Duodenal mucosa (tissue), 2 donors: ENCODE results near the gene ANKRD33B.

ENCODE experiments used
- H3K27ac ChIP-seq: one replicate; pipeline ENCODE4 v1.7.0; 2013; ENCODE audit warnings: low read depth, low read length
- H3K27me3 ChIP-seq, 2 donors: one replicate each; pipeline ENCODE4 v1.7.0; 2013; ENCODE audit warnings: low read length in 2 of 2, control low read depth in 1 of 2; ENCODE audit not compliant: insufficient read depth in 2 of 2, control insufficient read depth in 1 of 2
- H3K36me3 ChIP-seq, 2 donors: one replicate each; pipeline ENCODE4 v1.7.0; 2013; ENCODE audit warnings: low read length in 2 of 2, control low read depth in 1 of 2; ENCODE audit not compliant: insufficient read depth in 2 of 2, control insufficient read depth in 1 of 2
- H3K4me1 ChIP-seq, 2 donors: one replicate each; pipeline ENCODE4 v1.7.0; 2013; ENCODE audit warnings: low read length in 2 of 2, control low read depth in 1 of 2; ENCODE audit not compliant: insufficient read depth in 2 of 2, control insufficient read depth in 1 of 2
- H3K4me3 ChIP-seq, 2 donors: one replicate each; pipeline ENCODE4 v1.7.0; 2013; ENCODE audit warnings: low read length in 2 of 2, low read depth in 1 of 2
- H3K9ac ChIP-seq, 2 donors: one replicate each; pipeline ENCODE4 v1.7.0; 2013; ENCODE audit warnings: low read length in 2 of 2, low read depth in 1 of 2
- H3K9me3 ChIP-seq, 2 donors: one replicate each; pipeline ENCODE4 v1.7.0; 2013; ENCODE audit warnings: low read length in 2 of 2, control low read depth in 1 of 2; ENCODE audit not compliant: control insufficient read depth in 1 of 2

Gene ANKRD33B

DNA sequence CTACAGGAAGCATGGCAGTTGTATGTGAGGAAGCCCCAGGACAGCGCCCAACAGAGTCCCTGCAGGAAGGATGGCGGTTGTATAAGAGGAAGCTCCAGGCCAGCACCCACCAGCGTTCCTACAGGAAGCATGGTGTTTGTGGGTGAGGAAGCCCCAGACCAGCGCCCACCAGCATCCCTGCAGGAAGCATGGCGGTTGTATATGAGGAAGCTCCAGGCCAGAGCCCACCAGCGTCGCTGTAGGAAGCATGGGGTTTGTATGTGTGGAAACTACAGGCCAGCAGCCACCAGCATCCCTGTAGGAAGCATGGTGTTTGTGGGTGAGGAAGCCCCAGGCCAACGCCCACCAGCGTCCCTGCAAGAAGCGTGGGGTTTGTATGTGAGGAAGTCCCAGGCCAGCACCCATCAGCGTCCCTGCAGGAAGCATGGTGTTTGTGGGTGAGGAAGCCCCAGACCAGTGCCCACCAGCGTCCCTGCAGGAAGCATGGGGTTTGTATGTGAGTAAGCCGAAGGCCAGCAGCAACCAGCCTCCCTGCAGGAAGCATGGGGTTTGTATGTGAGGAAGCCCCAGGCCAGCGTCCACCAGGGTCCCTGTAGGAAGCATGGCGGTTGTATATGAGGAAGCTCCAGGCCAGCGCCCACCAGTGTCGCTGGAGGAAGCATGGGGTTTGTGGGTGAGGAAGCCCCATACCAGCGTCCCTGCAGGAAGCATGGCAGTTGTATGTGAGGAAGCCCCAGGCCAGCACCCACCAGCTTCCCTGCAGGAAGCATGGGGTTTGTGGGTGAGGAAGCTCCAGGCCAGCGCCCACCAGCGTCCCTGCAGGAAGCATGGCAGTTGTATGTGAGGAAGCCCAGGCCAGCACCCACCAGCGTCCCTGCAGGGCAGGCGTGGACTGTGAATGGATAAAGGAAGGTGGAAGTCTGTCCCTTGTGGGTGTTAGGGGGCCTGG is 118.1 kb downstream of the ANKRD33B start:
- Histone ChIP-seq H3K4me3 (no peak overlapping the region), H3K9ac (no peak overlapping the region), H3K27ac (no peak overlapping the region), H3K36me3 (peaks cover 40 to 70% of the 10 kb centered on the region in 2 donors), H3K27me3 (no peaks in the 10 kb centered on the region), H3K4me1 (no peaks in the 10 kb centered on the region), H3K9me3 (no peaks in the 10 kb centered on the region)

DNA sequence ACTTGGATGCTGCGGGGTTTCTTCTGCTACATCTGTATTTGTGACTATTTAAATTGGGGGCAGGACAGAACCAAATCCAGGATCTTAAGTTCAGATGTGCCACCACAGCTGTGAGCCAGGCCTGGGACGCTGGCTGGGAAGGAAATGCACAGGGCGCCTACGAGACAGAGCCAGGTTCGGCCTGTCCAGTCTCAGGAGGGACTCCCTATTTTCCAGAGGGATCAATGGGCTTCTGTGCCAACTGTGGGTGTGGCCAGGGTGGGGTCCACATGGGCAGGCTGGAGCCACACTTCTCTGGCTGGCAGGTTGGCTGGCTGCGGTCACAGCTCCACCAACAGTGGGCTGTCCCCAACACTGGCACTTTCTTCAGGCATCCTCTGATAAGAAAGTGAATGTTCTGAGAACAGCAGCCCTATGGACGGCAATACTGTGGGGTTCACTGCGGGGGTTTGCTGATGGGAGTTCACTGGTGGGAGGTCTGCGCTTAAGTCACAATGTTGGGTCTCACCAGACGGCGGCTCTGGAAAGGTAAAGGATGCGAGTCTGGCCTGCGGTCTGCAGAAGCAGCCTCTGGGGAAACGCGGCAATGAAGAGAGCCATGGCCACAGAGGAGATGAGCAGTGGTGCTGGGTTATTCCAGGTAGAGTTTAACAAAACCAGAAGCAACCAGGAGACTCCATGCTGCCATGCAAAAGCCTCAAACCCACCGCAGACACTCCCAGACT is 119.1 kb downstream of the ANKRD33B start:
- peaks cover 32 to 60% of the 10 kb centered on the region in 2 donors for H3K36me3 ChIP-seq

DNA sequence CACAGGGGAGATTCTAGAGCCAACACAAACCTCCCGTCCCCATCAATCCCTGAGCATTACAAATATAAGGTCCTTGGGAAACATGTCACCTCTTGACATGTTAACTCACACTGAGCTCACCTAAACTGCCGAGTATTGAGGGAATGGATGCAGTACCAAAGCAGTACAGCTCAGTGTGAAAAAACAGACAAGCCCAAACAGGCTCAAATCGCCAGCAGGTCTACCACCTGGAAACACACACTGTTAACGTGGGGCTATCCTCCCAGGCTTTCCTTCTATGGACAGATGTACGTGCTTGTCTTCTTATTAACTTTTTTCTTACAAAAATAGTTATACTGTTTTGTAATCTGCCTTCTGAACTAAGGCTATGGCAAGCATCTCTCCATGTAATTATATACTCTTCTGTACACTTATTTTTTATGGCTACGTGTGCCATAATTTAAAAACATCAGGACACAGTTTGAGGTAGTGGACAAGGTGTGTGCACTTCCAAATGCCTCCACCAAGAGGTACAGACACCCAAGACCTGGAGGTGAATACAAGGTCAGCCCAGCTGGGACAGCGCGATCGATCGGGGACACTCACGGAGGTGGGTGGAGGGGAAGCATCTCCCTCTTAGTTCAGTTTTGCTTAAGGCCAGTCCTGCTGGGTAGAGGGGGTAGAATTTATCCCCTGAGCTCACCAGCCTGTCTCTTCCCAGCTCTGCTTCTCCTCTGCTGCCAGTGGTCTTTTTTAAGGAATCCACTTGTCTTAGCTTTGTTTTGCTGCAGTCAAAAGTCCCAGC is 120.6 kb downstream of the ANKRD33B start:
- H3K9me3 ChIP-seq, result no peaks in the 10 kb centered on the region
- no peak overlapping the region for H3K27ac ChIP-seq
- no peak overlapping the region for H3K4me3 ChIP-seq
- H3K4me1 ChIP-seq, result no peaks in the 10 kb centered on the region
- peaks cover 30 to 50% of the 10 kb centered on the region in 2 donors for H3K36me3 ChIP-seq
- H3K27me3 ChIP-seq, result no peaks in the 10 kb centered on the region
- H3K9ac ChIP-seq, result no peak overlapping the region

More for the DNA sequence above, 119.1 kb downstream of the ANKRD33B start:
- Histone ChIP-seq H3K27ac (no peak overlapping the region), H3K4me3 (no peak overlapping the region), H3K9me3 (no peaks in the 10 kb centered on the region), H3K4me1 (no peaks in the 10 kb centered on the region), H3K9ac (no peak overlapping the region), H3K27me3 (no peaks in the 10 kb centered on the region)

DNA sequence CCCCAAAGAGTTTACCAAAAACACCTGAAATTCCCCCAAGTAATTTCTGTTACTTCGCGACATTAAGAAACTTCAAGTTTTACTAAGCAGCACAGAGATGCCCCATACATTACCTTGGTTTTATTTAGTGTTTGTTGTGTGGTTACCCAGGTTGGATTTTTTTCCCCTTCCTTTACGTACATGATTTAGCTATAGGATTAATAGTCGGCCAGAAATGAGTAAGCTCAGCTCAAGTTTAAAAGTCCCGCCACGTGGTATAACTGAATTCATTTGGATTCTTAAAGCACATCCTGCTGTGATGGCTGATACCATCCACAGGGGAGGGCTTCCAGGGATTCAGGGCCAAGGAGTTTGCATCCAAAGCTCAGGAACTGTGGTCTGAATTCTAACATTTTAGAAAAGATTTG is 121.2 kb downstream of the ANKRD33B start:
- no peak overlapping the region for H3K27ac ChIP-seq
- no peaks in the 10 kb centered on the region for H3K27me3 ChIP-seq
- H3K4me3 ChIP-seq, result no peak overlapping the region
- peaks cover 27 to 50% of the 10 kb centered on the region in 2 donors for H3K36me3 ChIP-seq
- H3K4me1 ChIP-seq, result no peaks in the 10 kb centered on the region
- no peak overlapping the region for H3K9ac ChIP-seq
- no peaks in the 10 kb centered on the region for H3K9me3 ChIP-seq

DNA sequence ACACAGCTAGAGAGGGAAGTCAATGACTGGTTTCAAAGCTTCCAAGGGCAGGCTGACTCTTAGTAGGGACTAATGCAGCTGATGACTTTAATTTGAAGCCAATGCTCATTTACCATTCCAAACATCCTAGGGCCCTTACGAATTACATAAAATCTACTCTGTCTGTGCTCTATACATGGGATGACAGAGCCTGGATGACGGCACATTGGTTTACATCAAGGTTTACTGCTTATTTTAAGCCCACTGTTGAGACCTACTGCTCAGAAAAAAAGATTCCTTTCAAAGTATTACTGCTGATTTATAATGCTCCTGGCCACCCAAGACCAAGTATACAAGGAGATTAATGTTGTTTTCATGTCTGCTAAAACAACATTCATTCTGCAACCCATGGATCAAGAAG is 123.0 kb downstream of the ANKRD33B start:
- H3K4me1 ChIP-seq, result no peaks in the 10 kb centered on the region
- no peak overlapping the region for H3K4me3 ChIP-seq
- no peaks in the 10 kb centered on the region for H3K9me3 ChIP-seq
- peaks cover 16 to 33% of the 10 kb centered on the region in 2 donors for H3K36me3 ChIP-seq
- H3K9ac ChIP-seq, result no peak overlapping the region
- no peak overlapping the region for H3K27ac ChIP-seq
- H3K27me3 ChIP-seq, result no peaks in the 10 kb centered on the region

DNA sequence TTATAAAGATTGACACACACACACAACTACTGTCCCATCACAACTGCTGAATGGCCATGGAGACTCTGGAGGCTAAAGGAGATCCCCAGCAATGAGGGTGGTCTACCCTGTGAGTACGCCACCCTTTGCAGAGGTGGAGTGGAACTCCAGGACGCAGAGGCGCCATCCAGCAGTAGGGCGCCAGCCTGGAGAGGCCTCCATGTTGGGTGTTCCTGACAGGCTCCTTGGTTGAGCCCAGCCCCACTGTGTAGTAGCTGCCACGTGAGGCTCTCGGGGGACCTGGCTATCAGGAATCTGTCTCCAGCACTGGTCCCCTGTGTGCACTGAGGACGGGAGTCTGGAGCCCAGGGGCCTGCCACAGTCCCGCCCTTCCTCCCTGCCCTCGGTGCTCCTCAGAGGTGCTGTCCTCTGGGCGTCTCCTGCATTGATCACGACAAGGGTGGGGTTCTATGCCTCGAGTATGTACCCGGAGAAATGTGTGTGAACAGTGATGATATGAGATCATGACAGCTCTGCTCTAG is 124.8 kb downstream of the ANKRD33B start:
- no peak overlapping the region for H3K9ac ChIP-seq
- H3K36me3 ChIP-seq, result peaks cover 9 to 22% of the 10 kb centered on the region in 2 donors
- no peaks in the 10 kb centered on the region for H3K9me3 ChIP-seq
- H3K4me3 ChIP-seq, result no peak overlapping the region
- no peak overlapping the region for H3K27ac ChIP-seq
- H3K27me3 ChIP-seq, result no peaks in the 10 kb centered on the region
- no peaks in the 10 kb centered on the region for H3K4me1 ChIP-seq

DNA sequence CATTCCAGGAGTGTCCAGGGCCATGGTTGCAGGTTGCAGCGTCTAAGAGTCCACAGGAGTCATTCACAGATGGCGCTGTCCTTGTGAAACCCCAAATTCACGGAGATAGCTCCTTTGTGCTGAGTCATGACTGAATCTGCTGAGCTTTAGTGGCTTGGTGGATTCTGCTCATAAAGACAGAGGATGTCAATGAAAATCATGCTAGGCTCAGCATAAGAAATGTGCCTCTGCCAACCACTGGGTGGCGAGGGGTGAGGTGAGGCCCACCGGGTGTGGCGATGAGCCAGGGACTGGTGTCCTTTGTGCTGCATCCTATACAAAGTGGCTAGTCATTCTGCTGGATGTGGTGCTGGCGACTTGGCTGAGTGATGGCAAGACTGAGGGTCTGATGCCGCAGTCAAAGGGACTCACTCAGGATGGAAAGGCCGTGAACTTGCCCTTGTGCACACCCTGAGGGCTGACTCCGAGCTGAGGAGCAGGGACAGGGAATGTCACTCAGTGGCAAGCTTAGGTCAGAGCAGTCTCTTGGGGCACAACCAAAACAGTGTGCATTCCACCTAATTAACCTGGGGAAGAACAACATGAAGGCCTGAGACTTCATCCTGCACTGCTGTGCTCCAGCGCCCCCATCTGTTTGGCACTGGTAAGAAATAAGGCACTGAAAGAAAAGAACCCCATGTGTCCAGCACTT is 125.7 kb downstream of the ANKRD33B start:
- no peaks in the 10 kb centered on the region for H3K4me1 ChIP-seq

DNA sequence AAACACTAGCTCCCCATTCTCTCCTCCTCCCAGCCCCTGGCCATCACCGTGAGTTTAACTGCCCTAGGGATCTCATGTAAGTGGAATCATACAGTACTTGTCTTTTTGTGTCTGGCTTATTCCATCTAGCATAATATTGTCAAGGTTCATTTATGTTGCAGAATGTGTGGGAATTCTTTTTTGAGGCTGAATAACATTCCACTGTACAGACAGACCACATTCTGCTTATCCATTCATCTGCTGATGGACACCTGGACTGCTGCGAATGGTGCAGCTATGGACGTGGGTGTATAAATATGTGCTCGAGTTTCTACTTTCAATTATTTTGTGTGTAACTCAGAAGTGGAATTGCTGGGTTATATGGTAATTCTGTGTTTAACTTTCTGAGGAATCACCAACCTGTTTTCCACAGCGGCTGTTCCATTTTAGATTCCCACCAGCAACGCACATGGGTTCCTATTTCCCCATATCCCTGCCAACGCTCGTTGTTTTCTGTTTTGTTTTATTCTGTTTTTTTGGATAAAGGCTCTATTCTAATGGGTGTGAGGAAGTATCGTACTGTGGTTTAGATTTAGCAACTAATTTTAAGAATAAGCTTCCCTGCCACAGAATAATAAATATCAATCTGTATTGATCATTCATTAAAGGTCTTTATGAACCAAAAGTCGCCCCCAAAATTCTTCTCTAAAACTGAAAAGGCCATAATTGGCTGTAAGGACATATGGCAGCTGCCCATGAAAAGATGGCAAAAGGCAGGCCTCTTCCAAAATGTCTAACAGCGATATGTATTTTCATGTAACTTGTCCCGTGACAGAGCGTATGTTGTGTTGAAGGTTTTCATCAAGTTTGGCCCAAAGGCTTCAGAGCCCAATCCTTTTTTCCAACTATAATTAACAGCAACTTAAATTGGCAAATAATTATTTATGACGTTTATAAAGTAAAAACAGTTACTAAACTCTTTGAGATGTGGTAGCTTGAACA is 126.9 kb downstream of the ANKRD33B start:
- Histone ChIP-seq H3K9me3 (no peaks in the 10 kb centered on the region), H3K9ac (no peak overlapping the region), H3K4me1 (peaks cover 0 to 7% of the 10 kb centered on the region in 2 donors), H3K4me3 (no peak overlapping the region), H3K36me3 (peaks cover 9 to 31% of the 10 kb centered on the region in 2 donors), H3K27me3 (no peaks in the 10 kb centered on the region), H3K27ac (no peak overlapping the region)

More for the DNA sequence above, 125.7 kb downstream of the ANKRD33B start:
- no peaks in the 10 kb centered on the region for H3K27me3 ChIP-seq
- no peak overlapping the region for H3K9ac ChIP-seq
- no peak overlapping the region for H3K4me3 ChIP-seq
- no peak overlapping the region for H3K27ac ChIP-seq
- peaks cover 9 to 30% of the 10 kb centered on the region in 2 donors for H3K36me3 ChIP-seq
- H3K9me3 ChIP-seq, result no peaks in the 10 kb centered on the region
